ENCODE data around the gene TGFBI.
"Not testable (repeated sequence)": the region's sequence is repeated elsewhere in the genome, so short reads cannot be mapped to it uniquely, and the experiment has no call there.

Gene TGFBI

GRCh38 chr5:136045026-136045425 is 16.2 kb downstream of the TGFBI start:
- not testable (repeated sequence) for DNase-seq (ENCODE audit: low spot score)

DNA sequence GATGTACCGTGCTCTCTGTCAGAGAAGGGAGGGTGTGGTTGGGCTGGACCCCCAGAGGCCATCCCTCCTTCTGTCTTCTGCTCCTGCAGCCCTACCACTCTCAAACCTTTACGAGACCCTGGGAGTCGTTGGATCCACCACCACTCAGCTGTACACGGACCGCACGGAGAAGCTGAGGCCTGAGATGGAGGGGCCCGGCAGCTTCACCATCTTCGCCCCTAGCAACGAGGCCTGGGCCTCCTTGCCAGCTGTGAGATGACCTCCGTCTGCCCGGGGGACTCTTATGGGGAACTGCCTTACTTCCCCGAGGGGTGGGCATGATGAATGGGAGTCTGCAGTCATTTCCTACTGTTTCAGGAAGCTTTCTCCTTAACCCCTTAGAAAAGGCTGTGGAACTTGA is 17.5 kb downstream of the TGFBI start:
- no peak for DNase-seq (ENCODE audit: low spot score)

DNA sequence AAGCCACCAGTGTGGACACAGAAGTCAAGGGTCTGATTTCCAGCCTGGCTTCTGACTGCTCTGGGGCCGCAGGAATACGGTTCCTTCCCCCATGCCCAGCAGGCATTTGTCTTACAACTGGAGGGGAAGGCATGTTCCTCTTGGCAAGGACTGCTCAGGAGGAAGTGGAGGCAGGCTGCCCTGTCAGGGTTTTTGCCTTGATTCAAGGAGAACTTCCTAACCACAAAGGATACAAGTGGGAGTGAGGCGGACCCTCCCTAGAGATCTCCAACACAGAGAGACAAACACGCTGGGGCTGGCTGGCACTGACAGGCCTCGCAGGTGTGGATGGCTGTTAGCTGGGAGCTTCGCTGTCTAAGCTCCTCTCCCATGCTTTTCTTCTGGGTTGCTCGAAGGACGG is 19.1 kb downstream of the TGFBI start:
- no peak for DNase-seq (ENCODE audit: low spot score)

- DNase-seq (ENCODE audit: low spot score): no peak
These were observed 20.2 kb downstream of the TGFBI start for GRCh38 chr5:136048966-136049365.

GRCh38 chr5:136051486-136052220 is 22.9 kb downstream of the TGFBI start:
- DNase-seq (ENCODE audit: low spot score): no peak

GRCh38 chr5:136052692-136053335 is 24.0 kb downstream of the TGFBI start:
- DNase-seq (ENCODE audit: low spot score): no peak

GRCh38 chr5:136053336-136054141 is 24.8 kb downstream of the TGFBI start:
- no peak for DNase-seq (ENCODE audit: low spot score)

GRCh38 chr5:136054142-136055019 is 25.6 kb downstream of the TGFBI start:
- no peak for DNase-seq (ENCODE audit: low spot score)

DNA sequence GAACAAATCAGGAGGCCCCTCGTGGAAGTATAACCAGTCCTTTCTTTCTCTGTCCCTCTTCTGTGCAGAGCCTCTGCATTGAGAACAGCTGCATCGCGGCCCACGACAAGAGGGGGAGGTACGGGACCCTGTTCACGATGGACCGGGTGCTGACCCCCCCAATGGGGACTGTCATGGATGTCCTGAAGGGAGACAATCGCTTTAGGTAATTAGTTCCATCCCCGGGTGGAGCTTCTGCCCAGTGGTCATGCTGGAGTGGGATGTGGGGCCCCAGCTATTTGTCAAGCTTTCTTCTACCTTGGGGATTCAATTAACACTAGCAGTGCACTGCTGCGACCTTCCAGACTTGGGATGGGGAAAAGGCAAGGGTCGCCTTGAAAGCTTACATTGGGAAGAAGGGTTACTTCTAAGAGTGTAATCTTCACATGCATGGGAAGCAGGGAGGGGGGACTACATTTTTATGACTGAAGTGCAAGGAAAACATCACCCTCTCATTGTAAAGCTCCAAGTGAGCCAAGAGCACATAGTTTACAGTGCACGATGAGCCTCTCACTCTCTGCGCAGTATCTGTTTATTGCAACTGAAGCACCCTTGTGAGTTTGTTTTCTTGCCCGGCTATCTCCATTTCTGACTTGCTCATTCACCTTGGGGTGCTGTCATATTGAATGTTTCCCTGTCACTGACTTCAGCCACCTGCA is 27.0 kb downstream of the TGFBI start:
- no peak for DNase-seq (ENCODE audit: low spot score)

GRCh38 chr5:136056336-136056735 is 27.5 kb downstream of the TGFBI start:
- no peak for DNase-seq (ENCODE audit: low spot score)

DNA sequence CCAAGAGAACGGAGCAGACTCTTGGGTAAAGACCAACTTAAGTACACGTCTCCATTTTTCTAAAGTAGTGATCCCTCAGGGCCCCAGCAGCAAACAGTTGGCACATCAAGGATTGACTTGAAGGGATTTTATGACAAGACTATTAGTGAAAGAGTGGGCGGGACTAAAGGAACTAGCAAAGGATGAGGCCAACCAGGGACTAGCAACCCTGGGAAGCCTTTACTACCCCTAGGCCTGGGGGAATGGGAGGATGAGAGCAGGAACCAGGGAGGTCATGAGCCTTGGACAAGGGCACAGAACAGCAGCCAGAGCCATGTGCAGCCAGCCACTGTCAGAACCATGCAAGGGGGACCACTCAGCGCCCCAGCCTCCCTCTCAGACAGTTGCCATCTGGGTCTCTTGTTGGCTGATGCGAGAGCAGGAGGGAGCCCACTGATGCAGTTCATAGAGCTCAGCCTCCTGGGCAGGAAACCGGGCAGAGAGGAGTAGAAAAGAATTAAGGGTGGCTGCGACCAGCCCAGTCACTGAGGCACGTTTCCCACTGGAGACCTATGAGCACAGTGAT is 28.1 kb downstream of the TGFBI start:
- DNase-seq (ENCODE audit: low spot score): no peak

DNA sequence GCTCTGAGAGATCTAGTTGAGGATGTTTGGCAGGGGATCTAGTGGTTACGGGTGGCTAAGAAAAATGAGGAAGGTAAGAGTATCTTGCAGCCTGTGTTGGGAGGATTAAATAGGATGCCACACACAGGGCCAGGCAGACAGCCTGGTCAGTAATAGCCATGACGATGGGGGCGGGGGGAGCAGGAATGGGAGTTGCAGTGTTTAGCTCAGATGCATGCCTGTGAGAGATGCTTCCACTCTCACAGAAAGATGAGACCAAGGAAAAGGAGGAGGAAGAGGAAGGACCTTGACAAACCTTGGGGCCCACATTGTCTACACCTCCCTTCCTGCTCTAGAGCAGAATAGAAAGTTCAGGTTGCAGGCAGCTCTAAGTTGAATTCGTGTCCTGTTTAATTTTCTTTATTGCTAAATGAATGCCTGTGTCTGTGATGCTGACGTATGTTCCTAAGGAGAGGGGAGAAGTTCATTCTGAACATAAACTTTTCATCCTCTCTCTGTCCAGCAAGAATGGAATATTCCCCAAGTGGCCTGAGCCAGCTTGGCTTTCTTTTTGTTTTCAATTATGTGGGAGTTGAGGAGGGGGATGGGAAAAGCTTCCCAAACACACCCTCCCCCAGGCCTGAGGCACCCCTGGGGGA is 28.7 kb downstream of the TGFBI start:
- no peak for DNase-seq (ENCODE audit: low spot score)

DNA sequence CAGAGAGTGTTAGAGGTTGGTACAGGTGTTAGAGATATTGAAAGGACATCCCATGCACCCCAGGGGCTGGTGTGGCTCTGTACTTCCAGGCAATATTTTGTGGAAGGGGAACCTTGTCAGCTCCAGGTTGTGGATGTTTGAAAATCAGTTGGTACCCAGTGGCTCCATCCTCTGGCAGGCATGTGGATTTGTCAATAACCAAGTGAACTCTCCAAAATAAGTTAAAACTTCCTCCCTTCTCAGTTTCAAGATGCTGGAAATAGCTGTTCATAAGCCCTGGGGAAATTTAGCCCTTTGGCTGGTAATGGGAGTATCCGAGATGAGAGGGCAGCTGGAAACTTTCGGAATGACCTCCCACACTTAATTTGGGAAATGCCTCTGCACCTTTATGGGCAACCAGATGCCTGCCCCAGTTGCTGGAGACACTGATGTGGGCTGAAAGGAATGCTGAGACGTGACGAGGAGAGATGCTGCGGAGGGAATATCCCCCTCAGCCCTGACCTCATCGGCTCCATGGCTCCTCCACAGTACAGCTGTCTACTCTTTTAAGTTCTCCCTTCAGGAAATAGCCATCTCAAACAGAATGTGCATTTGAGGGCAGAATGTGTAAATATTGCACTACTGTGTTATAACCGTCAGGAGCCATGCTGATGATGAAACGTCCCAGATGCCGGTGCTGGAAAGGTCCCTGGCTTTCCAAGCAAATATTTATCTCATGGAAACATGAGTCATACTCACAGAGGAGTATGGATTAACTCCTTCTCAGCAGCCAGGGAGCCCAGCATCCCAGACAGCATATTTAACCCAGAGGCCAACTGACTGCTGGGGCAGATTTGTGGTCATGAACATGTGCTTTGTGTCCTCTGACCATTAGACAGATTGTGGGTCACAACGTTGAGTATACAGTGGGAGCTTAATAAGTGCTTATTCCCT is 29.5 kb downstream of the TGFBI start:
- no peak for DNase-seq (ENCODE audit: low spot score)

DNA sequence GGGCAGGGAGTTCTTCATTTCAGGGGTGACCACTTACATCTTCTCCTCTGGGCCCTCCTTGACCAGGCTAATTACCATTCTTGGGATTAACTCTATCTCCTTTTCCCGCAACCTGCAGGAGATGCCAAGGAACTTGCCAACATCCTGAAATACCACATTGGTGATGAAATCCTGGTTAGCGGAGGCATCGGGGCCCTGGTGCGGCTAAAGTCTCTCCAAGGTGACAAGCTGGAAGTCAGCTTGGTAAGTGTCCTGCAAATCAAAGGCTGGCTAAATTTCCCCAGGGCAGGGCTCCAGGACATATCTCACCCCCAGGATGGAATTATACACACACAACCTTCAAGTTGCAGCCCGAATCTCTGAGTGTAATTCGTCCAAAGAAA is 30.2 kb downstream of the TGFBI start:
- DNase-seq (ENCODE audit: low spot score): no peak

DNA sequence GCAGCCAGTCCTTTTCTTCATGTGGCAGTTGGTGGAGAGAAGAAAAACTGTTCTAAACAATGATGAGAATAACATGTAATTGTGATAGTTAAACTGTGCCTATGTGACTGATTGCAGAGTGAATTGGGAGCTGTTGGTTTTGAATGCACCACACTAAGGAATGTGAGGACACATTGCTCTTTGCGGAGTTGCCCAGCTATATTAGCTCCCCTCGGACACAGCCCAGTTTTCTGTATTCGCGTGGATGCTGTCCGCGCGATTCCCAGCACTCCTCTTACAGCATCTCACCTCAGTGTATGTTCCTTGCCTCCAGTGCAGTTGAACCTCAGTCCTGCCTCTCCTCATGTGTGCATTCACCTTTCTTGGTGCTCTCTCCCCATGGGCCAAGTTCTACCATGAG is 32.2 kb downstream of the TGFBI start:
- no peak for DNase-seq (ENCODE audit: low spot score)

DNA sequence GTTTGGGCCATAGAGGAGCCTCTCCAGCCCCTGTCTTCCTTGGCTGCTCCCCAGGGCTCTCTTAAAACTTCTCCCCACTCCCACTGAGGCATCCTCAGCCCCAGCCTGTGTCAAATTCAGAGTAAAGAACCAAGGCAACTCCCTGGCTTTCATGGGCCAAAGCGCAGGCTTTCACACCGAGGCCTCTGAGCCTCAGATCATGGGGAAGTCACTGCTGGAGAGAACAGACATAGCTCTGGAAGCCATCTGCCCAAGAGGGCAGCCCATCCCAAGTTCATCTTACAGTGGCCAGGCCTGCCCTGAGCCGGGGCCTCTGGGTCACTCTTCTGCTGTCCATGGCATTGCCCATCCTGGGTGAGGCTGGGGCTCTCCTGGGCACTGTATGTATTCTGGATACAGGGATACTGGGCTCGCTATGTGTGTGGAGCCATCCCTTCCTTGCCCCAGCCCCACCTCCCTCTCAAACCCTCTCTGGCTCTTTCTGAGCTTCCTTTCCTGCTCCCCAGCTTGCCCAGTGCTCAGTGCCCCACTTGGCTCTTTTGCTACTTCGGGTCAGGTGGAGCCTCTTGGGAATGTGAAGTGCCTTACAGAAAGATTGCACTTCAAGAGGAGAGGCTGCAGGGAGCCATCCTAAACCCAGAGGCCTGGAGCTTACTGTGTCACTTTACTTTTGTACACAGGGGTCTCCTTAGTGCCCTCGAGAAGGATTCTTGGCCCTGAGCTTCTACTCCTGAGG is 33.0 kb downstream of the TGFBI start:
- no peak for DNase-seq (ENCODE audit: low spot score)

- DNase-seq (ENCODE audit: low spot score): peak; percentile 55
These were observed 33.8 kb downstream of the TGFBI start for GRCh38 chr5:136062366-136063274.
